ENCODE data around the gene TMTC2.

Gene TMTC2

GRCh38 chr12:82896277-82896676 lies 209.6 kb downstream of the TMTC2 start:
- no peak for DNase-seq

GRCh38 chr12:82896979-82897378 lies 210.3 kb downstream of the TMTC2 start:
- DNase-seq = no peak

- DNase-seq = no peak
These were observed 211.7 kb downstream of the TMTC2 start for GRCh38 chr12:82898441-82898840.

GRCh38 chr12:82904219-82904790 lies 217.6 kb downstream of the TMTC2 start:
- no peak for DNase-seq

GRCh38 chr12:82910246-82910893 lies 223.7 kb downstream of the TMTC2 start:
- no peak for DNase-seq

DNA sequence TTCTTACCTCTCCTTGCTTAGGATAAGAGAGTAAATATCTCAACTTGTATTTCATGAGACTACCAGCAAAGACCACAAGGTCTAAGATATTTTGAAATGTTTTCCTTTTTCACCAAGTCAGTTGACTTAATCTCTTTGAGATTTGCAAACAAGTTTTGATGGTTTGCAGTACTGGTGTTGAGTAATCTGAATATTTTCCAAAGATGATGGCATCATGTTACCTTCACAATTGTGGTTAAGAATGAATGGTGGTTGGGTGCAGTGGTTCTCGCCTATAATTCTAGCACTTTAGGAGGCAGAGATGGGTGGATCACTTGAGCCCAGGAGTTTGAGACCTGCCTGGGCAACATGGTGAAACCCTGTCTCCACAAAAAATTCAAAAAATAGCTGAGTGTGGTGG lies 225.7 kb downstream of the TMTC2 start:
- DNase-seq = no peak

- no peak for DNase-seq
These were observed 232.8 kb downstream of the TMTC2 start for GRCh38 chr12:82919388-82920054.

GRCh38 chr12:82923935-82924334 lies 237.2 kb downstream of the TMTC2 start:
- no peak for DNase-seq

- DNase-seq = no peak
These were observed 239.9 kb downstream of the TMTC2 start for GRCh38 chr12:82926630-82927029.

DNA sequence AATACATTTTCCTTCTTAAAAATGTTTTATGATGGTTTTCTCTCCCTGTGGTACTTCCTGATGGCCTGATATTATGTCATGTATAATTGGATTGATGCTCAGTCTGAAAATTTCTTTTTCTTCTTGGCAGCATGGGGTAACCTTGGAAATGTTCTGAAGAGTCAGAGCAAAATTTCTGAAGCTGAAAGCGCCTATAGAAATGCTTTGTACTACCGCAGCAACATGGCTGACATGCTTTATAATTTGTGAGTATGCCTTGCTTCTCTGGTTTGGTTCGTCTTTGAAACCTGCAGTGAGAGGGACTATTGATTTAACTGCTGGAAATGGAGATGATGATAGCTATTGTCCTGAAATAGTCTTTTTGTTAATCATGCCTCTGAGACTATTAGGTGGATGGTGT lies 243.6 kb downstream of the TMTC2 start:
- no peak for DNase-seq

DNA sequence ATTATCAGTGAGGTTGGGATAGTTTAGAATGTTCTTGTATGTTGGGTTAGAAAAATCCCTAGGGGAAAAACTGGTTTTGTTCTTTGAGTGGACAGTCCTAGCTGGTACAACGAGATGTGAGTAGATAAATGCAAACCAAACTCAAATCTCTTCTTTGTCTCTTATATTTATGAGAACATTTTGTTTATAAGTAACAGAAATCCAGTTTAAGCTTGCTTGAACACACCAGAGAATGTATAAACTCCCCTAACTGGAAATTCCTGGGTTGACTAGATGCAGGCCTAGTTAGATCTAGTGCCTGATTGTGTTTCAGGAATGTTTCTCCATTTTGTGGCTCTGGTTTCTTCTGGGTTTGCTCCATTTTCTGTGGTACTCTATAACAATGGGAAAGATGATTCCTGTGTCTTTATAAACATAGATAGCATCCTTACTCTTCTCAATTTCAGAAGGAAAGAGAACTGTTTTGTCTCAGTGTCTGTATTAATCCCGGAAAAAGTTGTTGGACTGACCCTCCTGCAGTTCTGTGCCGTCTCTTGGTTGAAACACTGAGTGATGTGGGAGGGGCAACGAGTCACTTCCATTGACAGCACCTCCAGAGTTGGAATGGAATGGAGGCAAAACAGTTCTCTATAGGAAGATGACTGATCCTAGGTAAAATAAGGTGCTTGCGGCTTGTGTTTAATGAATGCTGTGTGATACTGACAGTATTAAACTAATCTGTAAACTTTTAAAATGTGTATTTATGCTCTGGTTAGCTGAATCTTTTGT lies 244.8 kb downstream of the TMTC2 start:
- DNase-seq = no peak

DNA sequence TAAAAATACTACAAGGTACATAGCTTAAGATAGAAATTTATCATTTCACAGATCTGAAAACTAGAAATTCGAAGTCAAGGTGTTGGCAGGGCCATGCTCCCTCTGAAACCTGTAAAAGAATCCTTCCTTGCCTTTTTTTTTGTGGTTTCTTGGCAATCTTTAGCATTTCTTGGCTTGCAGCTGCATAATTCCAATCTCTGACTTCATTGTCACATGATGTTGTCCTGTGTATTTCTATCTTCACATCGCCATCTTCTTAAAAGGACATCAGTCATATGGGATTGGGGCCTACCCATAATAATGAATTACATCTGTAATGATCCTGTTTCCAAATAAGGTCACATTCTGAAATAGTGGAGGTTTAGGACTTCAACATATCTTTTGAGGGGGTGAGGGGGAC lies 250.4 kb downstream of the TMTC2 start:
- DNase-seq = no peak

GRCh38 chr12:82942521-82942920 lies 255.8 kb downstream of the TMTC2 start:
- no peak for DNase-seq

DNA sequence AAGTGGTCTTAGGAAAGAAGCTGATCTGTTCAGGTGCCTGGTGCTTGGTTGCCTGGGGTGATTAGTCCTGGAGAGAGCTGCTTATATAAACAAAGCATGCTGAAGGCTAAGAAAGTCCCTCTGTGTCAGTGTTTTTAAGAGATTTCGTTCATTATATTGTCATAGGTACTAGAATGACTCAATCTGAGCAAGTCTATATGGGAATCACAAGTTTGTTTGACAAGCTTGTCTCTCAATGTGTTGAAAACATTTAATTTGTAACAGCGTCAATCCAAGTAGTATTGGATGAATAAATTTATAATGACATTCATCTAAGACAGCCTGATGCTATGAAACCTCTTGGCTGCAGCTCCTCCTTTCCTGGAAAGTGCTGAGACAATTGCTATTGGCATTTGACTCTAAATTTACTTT lies 256.3 kb downstream of the TMTC2 start:
- no peak for DNase-seq

- DNase-seq = no peak
These were observed 261.8 kb downstream of the TMTC2 start for GRCh38 chr12:82948491-82948890.

DNA sequence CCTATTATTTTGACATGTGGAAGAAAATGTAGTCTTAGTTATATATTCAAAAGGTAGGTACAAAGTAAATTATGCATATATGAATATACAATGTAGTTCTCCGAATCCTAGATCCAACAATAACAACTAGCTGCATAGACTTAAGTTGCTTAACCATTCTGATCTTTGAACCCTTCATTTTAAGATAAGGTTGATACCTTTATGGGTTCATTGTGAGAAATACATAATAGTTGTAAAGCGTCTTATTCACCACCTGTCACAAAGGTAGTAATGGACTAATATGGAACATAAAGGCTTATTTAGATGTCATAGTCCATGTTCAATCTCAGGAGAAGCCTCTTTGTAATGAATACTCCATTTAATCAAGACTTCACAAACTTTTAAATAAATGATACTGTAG lies 263.6 kb downstream of the TMTC2 start:
- DNase-seq = no peak

DNA sequence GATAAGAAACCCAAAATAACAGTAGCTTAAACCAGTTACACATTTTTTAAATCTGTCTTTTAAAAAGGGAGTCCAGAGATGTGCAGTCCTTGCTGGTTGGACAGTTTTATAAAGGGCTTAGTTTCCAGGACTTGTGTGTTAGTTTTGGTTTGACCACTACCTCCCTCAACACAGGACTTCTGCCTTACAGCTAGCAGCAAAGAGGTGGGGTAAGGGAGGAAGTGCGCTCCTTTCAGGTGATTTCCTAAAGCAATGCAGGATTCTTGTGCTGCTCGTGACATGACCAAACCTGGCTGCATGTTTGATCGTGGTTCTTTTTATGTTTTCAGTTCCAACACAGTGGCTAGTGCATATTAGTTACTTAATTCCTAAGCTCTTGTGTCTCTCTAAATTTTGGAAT lies 266.2 kb downstream of the TMTC2 start:
- DNase-seq = no peak

GRCh38 chr12:82953397-82953796 lies 266.7 kb downstream of the TMTC2 start:
- DNase-seq = no peak

DNA sequence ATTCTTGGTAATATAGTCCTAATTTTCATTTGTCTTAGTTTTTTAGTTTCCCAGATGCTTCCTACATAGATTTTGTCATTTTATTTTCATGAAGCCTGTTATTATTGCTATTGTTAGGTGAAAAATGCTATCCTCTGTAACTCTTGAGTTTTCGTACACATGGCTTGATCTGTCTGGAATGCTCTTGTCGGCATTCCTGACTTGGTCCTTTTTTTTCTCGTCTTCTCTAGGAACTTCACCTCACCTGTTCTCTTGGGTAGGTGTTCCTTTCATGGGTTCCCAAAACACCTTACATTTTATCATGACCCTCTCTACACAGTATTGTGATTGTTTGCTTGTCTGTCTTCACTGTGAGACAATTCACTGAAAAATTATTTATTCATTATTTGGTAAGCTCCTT lies 267.4 kb downstream of the TMTC2 start:
- no peak for DNase-seq

DNA sequence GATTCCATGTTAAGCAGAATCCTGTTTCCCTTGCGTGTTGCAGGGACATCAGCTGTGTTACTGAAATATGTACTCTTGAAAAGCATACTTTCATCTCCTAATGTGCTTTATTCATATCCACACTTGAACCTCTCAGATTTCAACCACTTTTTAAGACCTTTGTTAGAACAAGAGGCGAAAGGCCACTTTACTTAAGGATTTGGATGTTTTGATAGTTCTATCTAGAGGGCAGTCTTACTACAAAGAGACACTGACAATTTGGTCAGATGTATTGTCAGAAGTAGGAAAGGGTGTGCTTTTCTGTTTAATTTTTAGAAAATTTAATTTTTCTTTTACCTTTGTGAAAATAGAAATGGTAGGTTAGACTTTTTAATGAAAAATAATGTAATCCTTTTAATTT lies 267.9 kb downstream of the TMTC2 start:
- DNase-seq = no peak

- no peak for DNase-seq
These were observed 268.3 kb downstream of the TMTC2 start for GRCh38 chr12:82955043-82955442.

GRCh38 chr12:82958966-82959365 lies 272.3 kb downstream of the TMTC2 start:
- DNase-seq = no peak

DNA sequence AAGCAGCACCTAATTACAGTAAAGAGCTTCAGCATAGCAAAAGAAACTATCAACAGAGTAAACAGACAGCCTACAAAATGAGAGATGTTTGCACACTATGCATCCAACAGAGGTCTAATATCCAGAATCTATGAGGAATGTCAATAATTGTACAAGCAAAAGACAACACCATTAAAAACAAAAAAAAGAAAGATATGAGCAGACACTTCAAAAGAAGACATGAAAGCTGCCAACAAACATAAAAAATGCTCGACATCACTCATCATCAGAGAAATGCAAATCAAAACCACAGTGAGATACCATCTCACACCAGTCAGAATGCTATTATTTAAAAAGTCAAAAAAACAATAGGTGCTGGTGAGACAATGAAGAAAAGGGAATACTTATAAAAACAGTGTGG lies 273.1 kb downstream of the TMTC2 start:
- DNase-seq = no peak

DNA sequence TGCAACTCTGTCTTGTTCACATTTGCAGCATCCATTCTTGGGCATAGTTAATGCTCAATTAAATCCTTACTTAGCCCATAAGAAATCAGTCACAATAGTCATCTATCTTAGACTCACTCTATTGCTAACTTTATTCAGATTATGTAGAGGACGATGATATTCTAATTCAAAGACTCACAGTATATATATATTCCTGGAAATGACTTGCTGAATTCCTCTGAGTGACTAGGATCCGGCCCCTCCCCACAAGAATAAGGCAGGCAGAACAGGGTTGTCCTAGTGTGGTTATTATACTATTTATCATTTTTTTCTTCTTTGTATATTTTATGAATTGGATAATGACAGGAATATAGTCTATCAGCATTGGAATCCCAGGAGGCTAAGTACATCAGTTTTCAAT lies 275.1 kb downstream of the TMTC2 start:
- DNase-seq = no peak

Data from NCI-H526 (cell line).